ENCODE results near the gene C16orf86.

GRCh38 chr16:67699265-67699664, 32.7 kb downstream of the C16orf86 start:
- TF ChIP-seq GLIS3 (CRISPR knock-in tag; IDR thresholded peaks at IDR 0.05) (no peak), BACH2 (CRISPR knock-in tag; IDR thresholded peaks at IDR 0.05; ENCODE audit: borderline replicate concordance) (no peak), POU6F1 (CRISPR knock-in tag; IDR thresholded peaks at IDR 0.05; ENCODE audit: borderline replicate concordance, low read depth) (no peak), ZC3H10 (CRISPR knock-in tag; IDR thresholded peaks at IDR 0.05) (no peak), RARB (CRISPR knock-in tag; IDR thresholded peaks at IDR 0.05) (no peak), TCF4 (CRISPR knock-in tag; IDR thresholded peaks at IDR 0.05; ENCODE audit: borderline replicate concordance) (no peak), CREB5 (CRISPR knock-in tag; IDR thresholded peaks at IDR 0.05; ENCODE audit: low read depth) (no peak), PPARA (CRISPR knock-in tag; IDR thresholded peaks at IDR 0.05; ENCODE audit: borderline replicate concordance) (no peak), ZFP3 (CRISPR knock-in tag; IDR thresholded peaks at IDR 0.05) (no peak)

Data from SK-N-SH treated with all-trans-retinoic acid at 6 μM for 48 hours (cell line).